Neural cell (in vitro differentiated cells): Measurements from ENCODE around the gene MSANTD2. TPM values are rescaled to one million over a fixed set of nuclear protein-coding genes. Genes with fewer than 3 reads are reported as not detected.
A peak's percentile ranks its signal among the peaks of the same experiment; 100 is the strongest.

Experiments used
- H2AFZ ChIP-seq: fragments of 200-600, 300-800 bp; sonication (generic), shearing (Covaris generic); 2 replicates; pipeline ENCODE4 v1.6.0; 2014; ENCODE audit warnings: low read depth, mild to moderate bottlenecking, antibody characterized with exemption, low read length, moderate library complexity
- H3F3A ChIP-seq: fragments of 200-600 bp; shearing (Covaris generic); 2 replicates; pipeline ENCODE4 v1.6.1; 2016; ENCODE audit warnings: mild to moderate bottlenecking, moderate library complexity, mixed read lengths, antibody characterized with exemption, low read length; ENCODE audit not compliant: insufficient read depth, poor library complexity, severe bottlenecking
- H3K27ac ChIP-seq: fragments of 200-600, 300-800 bp; sonication (generic), shearing (Covaris generic); 2 replicates; pipeline ENCODE4 v1.5.1; 2014; ENCODE audit warnings: mild to moderate bottlenecking, low read length, moderate library complexity
- H3K27me3 ChIP-seq: fragments of 300-800, 200-600 bp; sonication (generic), shearing (Covaris generic); 2 replicates; pipeline ENCODE4 v1.6.0; 2014; ENCODE audit warnings: mild to moderate bottlenecking, low read depth, low read length, moderate library complexity; ENCODE audit not compliant: insufficient read depth
- H3K36me3 ChIP-seq: fragments of 300-800, 200-600 bp; sonication (generic), shearing (Covaris generic); 2 replicates; pipeline ENCODE4 v1.5.1; 2014; ENCODE audit warnings: mild to moderate bottlenecking, antibody characterized with exemption, low read length, moderate library complexity; ENCODE audit not compliant: insufficient read depth
- H3K4me2 ChIP-seq: fragments of 300-800, 200-600 bp; sonication (generic), shearing (Covaris generic); 2 replicates; pipeline ENCODE4 v1.6.0; 2014; ENCODE audit warnings: mild to moderate bottlenecking, low read length
- H3K4me3 ChIP-seq: fragments of 300-800, 200-600 bp; sonication (generic), shearing (Covaris generic); 2 replicates; pipeline ENCODE4 v1.5.1; 2014; ENCODE audit warnings: mild to moderate bottlenecking, low read length, moderate library complexity
- H3K79me2 ChIP-seq: fragments of 200-600 bp; shearing (Covaris generic); replicated peaks from 2 replicates; pipeline ENCODE4 v1.6.0; 2014; ENCODE audit warnings: mild to moderate bottlenecking, low read length, moderate library complexity; ENCODE audit not compliant: insufficient read depth
- H3K9ac ChIP-seq: fragments of 300-800, 200-600 bp; sonication (generic), shearing (Covaris generic); 2 replicates; pipeline ENCODE4 v1.6.1; 2016; ENCODE audit warnings: mild to moderate bottlenecking, low read length, mixed read lengths
- H3K9me2 ChIP-seq: fragments of 200-600 bp; shearing (Covaris generic); 2 replicates; pipeline ENCODE4 v1.6.1; 2016; ENCODE audit warnings: mild to moderate bottlenecking, low read length, mixed read lengths; ENCODE audit not compliant: insufficient read depth
- H3K9me3 ChIP-seq: fragments of 200-600, 300-800 bp; sonication (generic), shearing (Covaris generic); 2 replicates; pipeline ENCODE4 v1.6.1; 2016; ENCODE audit warnings: mild to moderate bottlenecking, mixed run types, low read length, moderate library complexity, mixed read lengths
- H4K20me1 ChIP-seq: fragments of 200-600 bp; shearing (Covaris generic); 2 replicates; pipeline ENCODE4 v1.6.1; 2016; ENCODE audit warnings: mild to moderate bottlenecking, mixed run types; ENCODE audit not compliant: insufficient read depth
- CTCF ChIP-seq: fragments of 450-650 bp; IDR thresholded peaks from 2 replicates; pipeline ENCODE4 v1.5.1; 2014; ENCODE audit warnings: antibody characterized with exemption, mild to moderate bottlenecking, moderate library complexity; ENCODE audit not compliant: poor library complexity, severe bottlenecking
- EP300 ChIP-seq: fragments of 450-650 bp; conservative IDR thresholded peaks from 2 replicates; pipeline ENCODE4 v1.6.1; 2014; ENCODE audit warnings: antibody characterized with exemption, mild to moderate bottlenecking, moderate library complexity; ENCODE audit not compliant: poor library complexity, severe bottlenecking
- EZH2 ChIP-seq: fragments of 200-600, 300-800 bp; shearing (Covaris generic), sonication (generic); IDR thresholded peaks from 2 replicates; pipeline ENCODE4 v1.6.1; 2014; ENCODE audit warnings: antibody characterized with exemption, low read length, borderline replicate concordance, mild to moderate bottlenecking; ENCODE audit not compliant: insufficient read depth, poor library complexity, severe bottlenecking
- MXI1 ChIP-seq: fragments of 450-650 bp; conservative IDR thresholded peaks from 2 replicates; pipeline ENCODE4 v1.6.1; 2014; ENCODE audit warnings: antibody characterized with exemption, mild to moderate bottlenecking; ENCODE audit not compliant: poor library complexity, severe bottlenecking
- POLR2AphosphoS5 ChIP-seq: IDR thresholded peaks from 2 replicates; pipeline ENCODE4 v1.6.1; 2012
- RAD21 ChIP-seq: fragments of 450-650 bp; conservative IDR thresholded peaks from 2 replicates; pipeline ENCODE4 v1.6.1; 2014; ENCODE audit warnings: antibody characterized with exemption, mild to moderate bottlenecking, moderate library complexity
- REST ChIP-seq: IDR thresholded peaks from 2 replicates; pipeline ENCODE4 v1.6.1; 2012; ENCODE audit warnings: borderline replicate concordance
- SMC3 ChIP-seq: fragments of 450-650 bp; conservative IDR thresholded peaks from 2 replicates; pipeline ENCODE4 v1.6.1; 2014; ENCODE audit warnings: antibody characterized with exemption, mild to moderate bottlenecking, moderate library complexity; ENCODE audit not compliant: poor library complexity
- TAF1 ChIP-seq: IDR thresholded peaks from 2 replicates; pipeline ENCODE4 v1.6.1; 2012; ENCODE audit warnings: low read depth
- polyA plus RNA-seq: library from polyadenylated mRNA; depleted of rRNA; stranded (reverse); fragments of >200 nt; gene quantifications from 2 replicates; pipeline ENCODE4 v1.2.3, GENCODE V29; 2014

Gene MSANTD2
- polyA plus RNA-seq, 1 donor from 2014 or later, result 45.3 TPM

GRCh38 chr11:124745835-124746620 is 54.2 kb downstream of the MSANTD2 start:
- Histone ChIP-seq H3K9ac (peak overlapping the region; percentile 24), H3K9me2 (no peaks in the 10 kb centered on the region), H3K9me3 (no peaks in the 10 kb centered on the region), H3K4me2 (no peak overlapping the region), H3K27ac (no peak overlapping the region), H3K27me3 (peaks cover 100% of the 10 kb centered on the region), H3K4me3 (peak overlapping the region; percentile 61), H4K20me1 (no peaks in the 10 kb centered on the region), H3K36me3 (no peaks in the 10 kb centered on the region), H3F3A (no peaks in the 10 kb centered on the region), H2AFZ (no peak overlapping the region), H3K79me2 (no peaks in the 10 kb centered on the region)
- TF ChIP-seq EP300, result no peak
- peak; percentile 44 for TF ChIP-seq EZH2
- TF ChIP-seq CTCF, result peak; percentile 25

- no peaks in the 10 kb centered on the region for H4K20me1 ChIP-seq
- no peak overlapping the region for H3K27ac ChIP-seq
- H3K27me3 ChIP-seq, result peaks cover 100% of the 10 kb centered on the region
- peak overlapping the region; percentile 24 for H3K9ac ChIP-seq
- TF ChIP-seq EP300, result no peak
- TF ChIP-seq MXI1, result no peak
- TF ChIP-seq EZH2, result peak; percentile 35
- TF ChIP-seq RAD21, result no peak
- H3K4me3 ChIP-seq, result peak overlapping the region; percentile 61
- no peaks in the 10 kb centered on the region for H3K79me2 ChIP-seq
- no peak overlapping the region for H2AFZ ChIP-seq
- H3F3A ChIP-seq, result no peaks in the 10 kb centered on the region
- H3K4me2 ChIP-seq, result no peak overlapping the region
- no peaks in the 10 kb centered on the region for H3K9me2 ChIP-seq
- no peaks in the 10 kb centered on the region for H3K9me3 ChIP-seq
- no peaks in the 10 kb centered on the region for H3K36me3 ChIP-seq
Observed at GRCh38 chr11:124745270-124745834, 54.9 kb downstream of the MSANTD2 start.

GRCh38 chr11:124743050-124743449 is 57.2 kb downstream of the MSANTD2 start:
- no peaks in the 10 kb centered on the region for H3K79me2 ChIP-seq
- no peaks in the 10 kb centered on the region for H3K36me3 ChIP-seq
- peaks cover 82% of the 10 kb centered on the region for H3K27me3 ChIP-seq
- H3K9me2 ChIP-seq, result no peaks in the 10 kb centered on the region
- H3K4me2 ChIP-seq, result no peak overlapping the region
- H3K9ac ChIP-seq, result no peak overlapping the region
- H3K27ac ChIP-seq, result no peak overlapping the region
- no peaks in the 10 kb centered on the region for H3F3A ChIP-seq
- no peaks in the 10 kb centered on the region for H3K9me3 ChIP-seq
- H3K4me3 ChIP-seq, result no peak overlapping the region
- H2AFZ ChIP-seq, result no peak overlapping the region
- no peaks in the 10 kb centered on the region for H4K20me1 ChIP-seq
- no peak for TF ChIP-seq EP300
- TF ChIP-seq POLR2AphosphoS5, result no peak
- TF ChIP-seq MXI1, result no peak
- TF ChIP-seq TAF1, result no peak
- no peak for TF ChIP-seq RAD21
- TF ChIP-seq EZH2, result no peak
- no peak for TF ChIP-seq REST
- no peak for TF ChIP-seq SMC3
- no peak for TF ChIP-seq CTCF
